ENCODE measurements around the gene POLDIP2. TPM values are rescaled to one million over a fixed set of nuclear protein-coding genes. Genes with fewer than 3 reads are reported as not detected.
A peak's percentile ranks its signal among the peaks of the same experiment; 100 is the strongest.
"Not testable (repeated sequence)": the region's sequence is repeated elsewhere in the genome, so short reads cannot be mapped to it uniquely, and the experiment has no call there.

POLDIP2 gene
- total RNA-seq, 1 experiment from 2014 or later: 132 TPM

DNA sequence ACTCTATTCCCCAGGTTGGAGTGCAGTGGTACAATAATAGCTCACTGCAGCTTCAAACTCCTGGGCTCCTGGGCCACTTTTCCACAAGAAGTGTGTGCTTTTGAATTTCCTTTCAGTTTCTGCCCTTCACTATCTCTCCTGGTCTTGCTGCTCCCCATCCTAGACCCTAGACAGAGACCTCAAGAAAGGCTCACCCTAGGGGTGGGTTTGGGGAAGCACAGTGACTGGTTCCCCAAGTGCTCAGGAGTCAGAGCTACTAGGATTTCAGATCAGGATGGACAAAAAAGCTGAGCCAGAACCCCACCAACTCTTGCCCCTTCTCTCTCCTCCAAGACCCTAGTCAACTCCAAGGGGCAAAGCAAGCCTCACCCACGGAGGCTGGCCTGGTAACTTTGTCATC is 9.3 kb upstream of the POLDIP2 start:
- DNase-seq (ENCODE audit: low read depth): no peak

DNA sequence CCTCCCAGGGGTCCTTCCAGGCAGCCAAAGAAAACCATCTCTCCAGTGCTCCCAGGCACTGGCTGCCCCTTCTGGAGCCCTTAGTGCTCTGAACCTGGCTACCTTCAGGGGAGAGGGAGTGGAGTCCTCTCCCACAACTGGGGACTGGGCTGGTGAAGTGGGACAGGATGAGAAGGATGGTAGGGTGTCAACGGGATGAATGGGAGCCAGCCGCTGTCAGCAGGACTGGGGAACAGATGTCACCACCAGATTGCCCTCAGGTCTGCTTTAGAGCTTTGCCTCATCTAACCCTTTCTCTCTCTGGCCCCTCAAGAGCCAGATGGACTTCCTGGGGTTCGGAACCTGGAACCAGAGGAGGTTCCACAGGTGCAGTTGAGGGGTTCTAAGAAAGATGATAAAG is 8.2 kb upstream of the POLDIP2 start:
- DNase-seq (ENCODE audit: low read depth): no peak

DNA sequence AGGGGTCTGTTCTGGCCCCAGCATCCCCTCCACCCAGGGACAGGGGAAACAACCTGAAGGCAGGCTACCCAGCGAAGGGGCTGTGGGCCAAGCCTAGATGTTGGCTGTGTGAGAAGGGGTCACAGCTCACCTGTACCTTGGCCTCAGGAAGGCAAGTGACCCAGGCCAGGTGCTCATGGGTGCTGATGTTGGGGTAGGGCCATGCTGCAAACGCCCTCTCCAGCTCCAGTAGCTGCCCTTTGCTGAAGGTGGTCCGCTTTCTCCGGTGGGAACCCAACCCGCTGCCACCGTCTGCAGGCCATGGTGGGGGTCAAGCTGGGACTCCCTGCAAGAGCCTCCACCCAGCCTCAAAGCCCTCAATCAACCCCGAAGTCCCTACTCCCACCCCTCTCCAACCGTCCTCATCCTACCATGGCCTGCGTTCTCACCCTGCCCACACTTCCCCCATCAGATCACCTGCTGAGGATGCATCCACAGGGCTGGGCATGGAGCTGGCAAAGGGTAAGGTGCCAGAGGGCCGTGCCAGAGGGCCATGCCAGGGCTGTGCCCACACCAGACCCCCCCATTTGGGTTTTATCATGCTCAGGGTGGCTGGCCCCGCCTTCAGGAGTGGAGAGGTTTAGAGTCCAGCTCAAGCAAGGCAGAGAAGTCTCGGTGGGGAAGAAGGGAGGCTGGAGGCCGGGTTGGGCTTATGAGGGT is 7.5 kb upstream of the POLDIP2 start, which contains the start of gene SEBOX:
TSS of gene SEBOX (minus strand) at position 535 of the 699 bp plus-strand sequence. CDS start at position 487, 48 bp downstream.
- DNase-seq (ENCODE audit: low read depth): no peak

DNA sequence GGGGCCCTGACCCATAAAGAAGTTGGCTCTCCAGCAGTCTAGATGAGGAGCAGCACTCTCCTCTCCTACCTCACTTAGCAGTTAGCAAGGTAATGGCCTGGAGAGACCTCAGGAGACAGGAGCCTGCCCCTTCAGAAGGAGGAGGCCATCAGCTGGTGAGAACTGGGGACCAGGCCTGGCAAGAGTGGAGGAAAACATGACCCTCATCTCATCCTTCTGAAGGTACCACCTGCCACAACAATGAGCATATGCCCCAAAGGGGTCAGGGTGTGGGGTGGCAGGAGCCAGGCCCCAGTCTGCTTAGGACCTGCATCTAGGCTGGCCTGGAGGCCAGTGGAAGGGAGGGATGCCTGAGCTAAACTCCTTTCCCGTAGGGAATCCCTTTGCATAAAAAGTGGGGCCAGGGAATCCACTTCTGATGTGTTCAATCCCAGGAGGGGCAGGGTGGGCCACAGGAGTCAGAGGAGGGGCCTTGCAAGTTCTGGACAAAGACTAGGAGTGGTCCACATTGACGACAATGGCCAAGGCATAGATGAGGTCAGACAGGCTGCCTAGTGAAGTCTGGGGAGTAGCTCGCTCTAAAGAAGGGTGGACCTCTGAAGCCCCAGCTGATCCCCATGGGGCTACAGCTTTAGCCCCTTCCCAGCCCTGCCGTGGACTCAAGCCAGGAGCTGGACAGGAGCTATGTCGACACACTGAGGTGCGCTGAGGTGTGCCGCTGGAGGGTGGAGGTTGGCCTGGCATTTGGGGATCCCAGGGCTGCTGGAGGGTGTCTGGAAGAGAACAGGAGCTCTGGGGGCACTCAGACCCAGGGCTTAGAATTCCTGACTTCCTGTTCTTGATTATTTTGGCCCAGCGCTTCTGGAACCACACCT is 6.7 kb upstream of the POLDIP2 start:
- DNase-seq (ENCODE audit: low read depth): no peak

DNA sequence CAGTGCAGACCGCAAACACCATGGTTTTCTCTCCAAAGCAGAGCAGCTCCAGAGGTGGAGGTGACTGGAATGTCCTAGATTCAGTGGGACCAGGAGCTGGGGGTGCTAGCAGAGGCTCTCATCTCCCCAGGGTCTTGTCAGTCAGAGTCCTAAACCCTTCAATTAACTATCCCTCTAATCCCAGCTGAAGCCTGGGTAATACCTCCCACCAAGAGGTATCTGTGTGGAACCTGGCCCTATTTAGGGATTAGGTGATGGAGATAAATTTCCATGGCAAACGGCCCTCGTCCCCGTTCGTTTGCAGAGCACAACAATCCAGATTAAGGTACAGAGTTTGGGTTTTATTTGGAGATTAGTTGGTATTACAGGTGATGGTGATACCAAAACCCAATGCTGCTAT is 5.9 kb upstream of the POLDIP2 start:
- DNase-seq (ENCODE audit: low read depth): no peak

DNA sequence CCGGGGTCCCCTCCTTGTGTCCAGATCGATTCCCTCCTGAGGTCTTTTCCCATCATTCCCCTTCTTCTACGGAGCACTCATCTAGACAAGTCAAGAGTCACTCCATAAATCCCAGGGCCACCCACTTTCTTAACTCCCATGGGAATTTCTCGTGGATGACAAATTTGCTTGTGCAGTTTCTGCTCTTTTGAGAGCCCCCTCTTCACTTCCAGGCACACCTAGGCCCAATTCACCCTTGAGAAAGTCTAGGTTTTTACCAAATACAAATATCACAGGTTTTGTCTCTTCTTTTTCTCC is 522 bp upstream of the POLDIP2 start:
- DNase-seq (ENCODE audit: low read depth): no peak

DNA sequence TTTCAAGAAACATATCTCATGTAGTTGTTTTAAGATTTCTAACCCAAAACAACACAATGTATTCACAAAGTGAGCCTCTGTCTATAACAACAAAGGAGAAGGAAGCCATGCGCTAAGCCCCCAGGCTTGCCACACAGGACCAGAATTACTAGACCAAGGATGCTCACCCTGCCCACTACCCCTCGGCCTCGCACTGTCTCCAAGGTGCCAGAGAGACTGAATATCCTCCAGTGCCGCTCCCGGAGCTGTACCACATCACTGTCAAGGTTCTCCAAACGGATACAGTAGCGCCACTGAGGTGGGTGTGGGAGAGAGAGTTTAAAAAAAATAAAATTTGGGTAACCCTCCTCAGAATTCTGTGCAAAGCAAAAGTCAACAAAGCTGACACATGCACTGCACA is 7.1 kb downstream of the POLDIP2 start:
- no peak for DNase-seq (ENCODE audit: low read depth)

DNA sequence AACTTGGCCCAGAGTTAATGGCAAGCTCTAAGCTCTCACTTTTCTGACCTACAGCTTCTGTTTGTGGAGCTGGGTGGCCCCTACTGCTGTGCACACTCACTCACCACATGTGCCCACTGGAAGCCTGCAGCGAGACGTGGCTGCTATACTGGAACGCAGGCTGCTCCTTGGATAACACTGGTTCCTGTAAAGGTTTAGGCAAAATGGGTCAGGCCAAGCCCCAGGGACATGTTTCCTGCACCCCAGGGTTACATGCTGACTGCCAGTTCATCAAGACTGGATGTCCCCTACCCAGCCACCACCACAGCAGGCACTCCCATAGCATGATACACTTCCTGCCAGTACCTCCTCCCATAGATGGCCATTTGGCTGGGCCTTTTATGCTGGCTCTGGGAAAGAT is 8.3 kb downstream of the POLDIP2 start:
- no peak for DNase-seq (ENCODE audit: low read depth)

DNA sequence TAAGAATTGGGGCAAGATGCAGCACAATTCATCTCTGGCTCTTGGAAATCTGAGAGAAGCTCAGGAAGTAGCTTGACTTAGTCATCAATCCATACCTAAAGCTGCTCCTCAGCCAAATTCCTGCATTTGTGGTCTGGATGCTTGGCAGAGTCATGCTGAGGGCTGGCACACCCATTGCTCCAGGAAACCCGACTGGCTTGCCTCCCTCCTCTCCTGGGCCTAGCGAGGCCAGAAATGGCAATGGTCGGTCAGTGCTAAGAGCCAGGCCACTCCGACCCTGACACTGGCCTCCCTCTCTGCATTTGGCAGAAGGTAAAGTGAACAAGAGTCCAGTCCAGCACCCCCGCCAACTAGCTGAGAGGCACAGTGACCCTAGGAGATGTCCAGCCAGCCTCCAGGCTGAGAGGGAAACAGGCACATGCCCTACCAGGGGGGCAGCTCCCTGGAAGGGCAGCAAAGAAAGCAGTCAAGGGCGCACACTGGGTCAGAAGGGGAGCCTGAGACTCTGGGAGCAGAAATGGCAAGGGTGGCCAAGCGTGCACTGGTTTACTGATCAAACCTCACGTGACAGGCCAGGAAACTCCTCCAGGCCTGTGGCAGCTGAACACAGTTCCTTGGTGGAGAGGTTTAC is 10.0 kb downstream of the POLDIP2 start:
- peak; percentile 93 for DNase-seq (ENCODE audit: low read depth)

DNA sequence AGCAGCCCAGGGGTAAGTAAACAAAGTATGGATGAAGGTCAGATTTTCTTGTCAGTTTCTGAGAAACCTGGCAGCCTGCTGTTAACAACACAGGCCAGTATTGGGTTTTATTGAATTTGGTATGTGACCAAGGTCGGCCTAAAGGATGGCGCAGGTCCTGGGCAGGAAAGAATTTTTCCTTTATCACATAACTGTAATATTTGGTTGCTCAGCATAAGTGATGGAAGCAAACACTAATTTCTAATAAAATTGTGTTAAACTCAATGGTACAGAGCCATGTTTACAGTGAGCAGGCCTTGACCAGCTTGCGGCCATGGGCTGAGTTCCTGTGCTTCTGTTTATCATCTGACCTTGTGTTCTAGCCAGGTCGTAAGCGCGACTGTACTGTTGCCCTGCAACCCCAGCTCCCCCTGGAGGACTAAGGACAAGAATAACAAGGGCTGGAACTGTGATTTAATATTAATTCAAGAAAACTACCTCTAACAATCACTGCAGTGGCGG is 10.5 kb downstream of the POLDIP2 start:
- DNase-seq (ENCODE audit: low read depth): no peak

DNA sequence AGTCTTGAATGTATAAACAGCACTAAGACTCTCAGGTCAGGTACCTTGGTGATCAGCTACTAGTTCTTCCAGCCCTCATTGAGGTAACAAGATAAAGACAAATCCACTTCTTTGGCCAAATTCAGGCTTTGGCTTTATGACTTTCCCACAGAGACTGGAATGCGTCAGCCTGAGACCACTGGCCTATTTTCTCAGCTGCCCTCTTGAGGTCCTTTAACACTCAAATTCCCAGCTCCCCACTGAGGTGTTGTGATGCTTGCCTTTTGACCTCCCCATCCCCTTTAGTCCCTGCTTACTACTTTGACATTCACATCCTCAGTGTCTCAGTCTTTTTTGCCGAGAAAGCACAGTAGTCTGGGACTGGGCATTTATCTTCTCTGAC is 11.1 kb downstream of the POLDIP2 start:
- DNase-seq (ENCODE audit: low read depth): no peak

DNA sequence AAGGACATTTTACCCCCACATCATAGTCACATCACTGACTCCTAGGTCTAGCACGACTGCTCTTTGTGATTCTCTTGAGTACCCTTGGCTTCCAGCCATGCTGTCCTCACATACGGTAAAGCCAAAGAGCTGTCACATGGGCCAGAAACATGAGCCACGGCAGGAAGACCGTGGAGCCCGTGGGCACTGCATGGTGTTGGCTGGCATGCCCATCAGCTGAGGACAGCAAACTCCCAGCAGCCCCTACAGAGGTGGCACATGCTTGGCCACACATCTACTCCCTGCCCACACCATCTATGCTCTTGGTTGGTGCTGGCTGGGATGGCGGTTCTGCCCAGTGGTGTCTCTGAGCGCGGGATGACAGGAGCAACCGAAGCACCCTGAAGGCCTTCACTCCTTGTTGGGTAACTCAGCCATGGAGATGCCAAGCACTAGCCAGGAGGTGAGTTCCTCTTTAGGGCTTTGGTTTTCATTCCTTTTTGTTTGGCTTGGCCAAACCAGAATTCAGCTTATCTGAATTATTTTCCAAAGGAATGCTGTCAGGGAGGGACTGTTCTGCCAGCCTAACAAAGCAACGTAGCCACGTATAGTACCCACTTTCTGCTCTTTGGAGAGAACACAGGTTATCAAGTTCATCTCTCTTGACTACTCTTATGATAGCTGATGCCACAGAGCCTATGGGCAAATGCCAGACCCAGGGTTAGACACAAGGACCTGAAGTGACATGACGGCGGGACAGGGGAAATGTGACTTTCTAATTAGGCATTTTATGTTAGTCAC is 11.7 kb downstream of the POLDIP2 start:
- no peak for DNase-seq (ENCODE audit: low read depth)

DNA sequence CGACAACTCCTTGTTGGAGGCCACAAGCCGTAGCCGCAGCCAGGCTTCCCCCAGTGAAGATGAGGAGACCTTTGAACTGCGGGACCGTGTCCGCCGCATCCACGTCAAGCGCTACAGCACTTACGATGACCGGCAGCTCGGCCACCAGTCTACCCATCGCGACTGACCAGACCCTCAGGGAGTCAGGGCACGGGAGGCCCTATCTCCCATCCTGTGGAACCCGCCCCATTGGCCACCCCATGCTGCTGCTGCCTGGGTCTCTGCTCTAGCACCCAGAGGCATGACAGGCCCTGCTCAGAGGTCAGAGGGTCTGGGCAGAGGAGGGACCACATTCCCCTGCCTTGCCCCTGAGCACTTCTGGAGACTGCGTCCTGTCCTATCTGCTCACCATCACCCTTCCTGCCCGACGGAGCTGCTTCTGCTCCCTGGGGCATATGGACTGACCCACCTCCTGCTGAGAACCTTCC is 12.9 kb downstream of the POLDIP2 start:
- DNase-seq (ENCODE audit: low read depth): no peak

DNA sequence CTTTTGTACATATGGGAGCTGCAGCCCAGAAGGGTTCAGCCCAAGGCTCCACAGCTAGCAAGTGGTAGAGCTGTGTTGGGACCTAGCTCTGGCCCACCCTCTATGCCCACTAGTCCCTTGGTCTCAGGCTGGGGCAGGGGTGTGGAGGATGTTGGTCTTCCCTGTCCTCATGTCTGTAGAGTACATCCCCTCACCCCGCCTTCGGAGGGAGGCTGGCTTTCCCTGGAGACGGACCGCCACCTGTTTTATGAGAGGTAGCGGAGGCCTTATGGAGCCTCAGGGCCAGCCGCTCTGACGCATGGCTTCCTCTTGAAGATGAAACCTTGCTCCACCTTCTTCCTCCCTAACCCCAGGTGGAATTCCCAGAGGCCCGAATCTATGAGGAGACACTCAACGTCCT is 13.3 kb downstream of the POLDIP2 start:
- no peak for DNase-seq (ENCODE audit: low read depth)

DNA sequence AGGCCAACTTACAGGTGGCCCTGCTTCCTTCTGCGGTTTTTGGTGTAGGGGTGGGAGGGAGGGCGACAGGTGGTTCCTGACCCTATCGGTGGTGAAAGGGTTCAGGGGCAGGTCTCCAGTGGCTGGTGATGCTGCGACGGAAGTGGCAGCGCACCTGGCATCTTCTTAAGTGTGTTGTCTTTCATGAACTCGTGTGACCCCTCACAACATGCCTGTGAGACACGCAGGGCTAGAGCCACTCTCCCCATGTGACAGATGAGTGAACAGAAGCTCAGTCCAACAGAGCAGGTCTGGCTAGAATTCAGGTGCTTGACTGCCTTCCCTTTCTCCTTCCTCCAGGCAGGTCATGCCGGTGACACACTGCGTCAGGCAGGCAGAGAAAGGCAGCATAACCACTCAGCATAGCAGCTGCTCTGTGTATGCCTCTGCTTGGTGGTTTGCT is 13.8 kb downstream of the POLDIP2 start:
- no peak for DNase-seq (ENCODE audit: low read depth)

DNA sequence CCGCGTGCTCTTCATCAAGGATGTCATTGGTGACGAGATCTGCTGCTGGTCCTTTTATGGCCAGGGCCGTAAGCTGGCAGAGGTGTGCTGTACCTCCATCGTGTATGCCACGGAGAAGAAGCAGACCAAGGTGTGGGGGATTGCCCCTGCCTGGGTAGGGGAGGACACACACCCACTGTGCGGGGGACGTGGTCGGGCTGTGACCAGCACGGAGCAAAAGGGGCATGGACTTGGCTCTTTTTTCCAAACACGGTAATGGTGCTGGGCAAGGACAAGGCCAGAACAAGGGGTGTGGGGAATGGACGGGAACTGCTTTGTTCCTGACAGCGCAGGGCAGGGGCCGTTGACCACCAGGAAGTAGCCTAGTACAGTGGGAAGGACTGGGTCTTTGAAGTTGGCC is 15.0 kb downstream of the POLDIP2 start:
- DNase-seq (ENCODE audit: low read depth): no peak

DNA sequence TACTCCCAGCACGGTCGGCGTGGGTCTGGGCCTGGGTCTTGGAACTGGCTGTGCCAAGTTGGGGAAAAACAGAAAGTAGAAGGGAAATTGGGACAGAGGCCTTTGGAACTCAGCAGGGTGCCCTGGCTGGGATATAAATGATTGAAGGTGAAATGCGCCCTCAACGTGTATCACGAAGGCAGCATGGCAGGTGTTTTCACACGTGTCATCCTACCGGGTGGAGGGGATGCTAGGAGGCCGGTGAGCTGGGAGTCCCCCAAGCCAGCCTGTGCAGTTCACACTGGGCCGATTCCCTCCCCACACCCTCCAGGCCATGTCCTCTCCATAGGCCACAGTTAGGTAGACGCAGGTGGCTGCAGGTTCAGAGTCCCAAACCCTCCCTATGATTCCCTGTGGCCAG is 15.8 kb downstream of the POLDIP2 start:
- DNase-seq (ENCODE audit: low read depth): no peak

DNA sequence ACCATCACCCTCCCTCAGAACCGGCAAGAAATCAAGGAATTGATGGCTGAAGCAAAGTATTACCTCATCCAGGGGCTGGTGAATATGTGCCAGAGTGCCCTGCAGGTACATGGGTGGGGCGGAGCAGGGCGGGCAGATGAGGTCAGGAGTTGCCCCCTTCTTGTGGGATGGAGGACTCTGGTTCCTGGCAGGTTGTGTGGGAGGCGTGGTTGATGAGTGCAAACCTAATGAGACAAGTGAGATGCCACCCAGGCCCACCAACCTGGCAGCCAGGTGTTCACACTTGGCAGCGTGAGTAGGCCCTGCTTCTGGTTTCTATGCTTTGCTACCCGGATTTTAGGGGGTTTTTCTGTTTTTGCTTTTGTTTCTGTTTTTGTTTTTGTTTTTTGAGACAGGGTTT is 17.0 kb downstream of the POLDIP2 start:
- DNase-seq (ENCODE audit: low read depth): no peak

DNA sequence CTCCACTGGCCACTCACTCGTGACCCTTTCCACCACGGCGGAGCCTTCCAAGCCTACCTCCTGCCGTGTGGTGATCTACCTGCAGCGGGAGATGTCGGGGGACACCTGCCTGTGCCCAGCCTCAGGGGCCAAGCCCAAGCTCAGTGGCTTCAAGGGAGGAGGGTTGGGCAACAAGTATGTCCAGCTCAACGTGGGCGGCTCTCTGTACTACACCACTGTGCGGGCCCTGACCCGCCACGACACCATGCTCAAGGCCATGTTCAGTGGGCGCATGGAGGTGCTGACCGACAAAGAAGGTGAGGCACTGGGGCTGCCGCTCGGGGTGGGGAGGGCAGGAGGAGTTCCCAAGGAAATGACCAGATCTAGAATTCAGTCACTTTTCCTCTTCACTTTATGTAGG is 17.9 kb downstream of the POLDIP2 start:
- DNase-seq (ENCODE audit: low read depth): no peak

DNA sequence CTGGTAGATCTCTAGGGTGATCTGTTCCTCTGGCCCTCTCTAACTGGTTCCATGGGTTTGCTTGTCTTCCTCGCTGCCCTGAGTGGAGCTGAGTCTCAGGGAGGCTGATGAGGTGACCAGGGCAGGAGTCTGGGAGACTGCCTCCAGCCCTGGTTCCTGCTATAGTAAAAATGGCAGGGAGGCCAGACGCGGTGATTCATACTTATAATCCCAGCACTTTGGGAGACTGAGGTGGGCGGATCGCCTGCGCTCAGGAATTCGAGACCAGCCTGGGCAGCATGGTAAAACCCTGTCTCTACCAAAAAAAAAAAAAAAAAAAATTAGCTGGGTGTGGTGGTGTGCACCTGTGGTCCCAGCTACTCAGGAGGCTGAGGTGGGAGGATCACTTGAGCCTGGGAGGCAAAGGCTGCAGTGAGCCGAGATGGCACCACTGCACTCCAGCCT is 18.5 kb downstream of the POLDIP2 start:
- not testable (repeated sequence) for DNase-seq (ENCODE audit: low read depth)

DNA sequence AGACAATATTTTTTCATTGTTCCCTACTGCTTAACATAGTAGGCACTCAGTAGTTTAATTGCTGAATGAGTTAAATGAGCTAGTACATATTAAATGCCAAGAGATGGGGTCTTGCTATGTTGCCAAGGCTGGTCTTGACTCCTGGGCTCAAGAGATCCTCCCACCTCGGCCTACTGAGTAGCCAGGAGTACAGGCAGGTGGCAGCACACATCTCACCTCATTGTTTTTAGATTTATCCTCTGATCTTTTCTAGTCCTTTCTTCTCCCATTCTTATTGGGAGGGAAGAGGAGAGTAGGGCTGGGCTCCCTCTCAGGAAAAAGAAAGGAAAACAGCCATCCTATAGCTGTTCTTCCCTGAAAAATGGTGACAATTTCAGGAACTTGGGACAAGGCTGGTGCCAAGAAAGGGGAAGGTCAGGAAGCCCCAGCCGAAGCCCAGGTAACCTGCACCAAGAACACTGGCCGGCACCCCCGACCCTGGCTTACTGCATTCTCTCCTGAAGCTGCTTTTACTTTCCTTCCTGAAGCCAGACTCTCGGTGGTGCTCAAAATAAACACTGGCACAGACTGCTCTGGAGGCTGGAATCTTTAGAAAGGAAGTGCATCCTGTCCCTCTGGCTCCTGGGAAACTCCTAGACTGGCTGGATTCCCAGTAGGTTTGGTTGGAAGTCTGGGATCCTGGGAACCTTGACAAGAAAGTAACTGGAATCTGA is 19.1 kb downstream of the POLDIP2 start:
- peak; percentile 72 for DNase-seq (ENCODE audit: low read depth)

Measured in Daoy (cell line).